ENCODE results near the gene RFX3.

DNA sequence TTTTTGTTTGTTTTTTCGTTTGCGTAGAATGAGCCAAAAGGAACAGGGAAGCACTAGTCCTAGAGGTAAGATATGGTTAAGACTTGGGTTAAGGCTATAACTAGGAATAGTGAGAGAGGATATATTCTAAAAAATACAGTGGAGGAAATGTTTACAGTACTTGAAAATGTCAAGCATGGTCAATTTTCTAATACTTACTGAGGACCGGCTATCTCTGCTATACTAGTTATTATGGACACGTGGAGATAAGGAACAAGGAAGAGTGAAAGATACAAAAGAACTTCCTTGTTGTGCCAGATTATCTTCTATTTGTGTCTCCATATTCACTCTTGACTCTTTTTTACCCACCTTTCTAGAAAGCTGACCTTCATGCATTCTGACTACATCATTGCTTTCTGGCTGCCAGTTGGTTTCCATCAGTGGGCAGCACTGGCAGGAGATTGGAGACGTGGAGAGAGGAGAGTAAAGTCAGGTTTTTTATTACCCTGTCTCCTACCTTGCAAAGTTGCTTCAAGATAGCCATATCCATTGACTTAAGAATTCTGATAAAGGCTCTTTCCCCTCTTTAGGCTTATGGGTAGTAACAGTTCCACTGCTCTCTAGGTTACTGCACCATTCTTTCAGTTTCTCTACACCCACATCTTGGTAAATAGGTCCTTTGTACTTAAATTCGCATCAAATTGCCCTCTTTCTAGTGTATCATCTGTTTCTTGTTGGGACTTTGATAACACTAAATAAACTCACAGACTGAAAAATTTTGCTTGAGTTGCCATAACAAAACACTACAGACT is 9.0 kb upstream of the RFX3 start:
- TF ChIP-seq, protein P1, sequence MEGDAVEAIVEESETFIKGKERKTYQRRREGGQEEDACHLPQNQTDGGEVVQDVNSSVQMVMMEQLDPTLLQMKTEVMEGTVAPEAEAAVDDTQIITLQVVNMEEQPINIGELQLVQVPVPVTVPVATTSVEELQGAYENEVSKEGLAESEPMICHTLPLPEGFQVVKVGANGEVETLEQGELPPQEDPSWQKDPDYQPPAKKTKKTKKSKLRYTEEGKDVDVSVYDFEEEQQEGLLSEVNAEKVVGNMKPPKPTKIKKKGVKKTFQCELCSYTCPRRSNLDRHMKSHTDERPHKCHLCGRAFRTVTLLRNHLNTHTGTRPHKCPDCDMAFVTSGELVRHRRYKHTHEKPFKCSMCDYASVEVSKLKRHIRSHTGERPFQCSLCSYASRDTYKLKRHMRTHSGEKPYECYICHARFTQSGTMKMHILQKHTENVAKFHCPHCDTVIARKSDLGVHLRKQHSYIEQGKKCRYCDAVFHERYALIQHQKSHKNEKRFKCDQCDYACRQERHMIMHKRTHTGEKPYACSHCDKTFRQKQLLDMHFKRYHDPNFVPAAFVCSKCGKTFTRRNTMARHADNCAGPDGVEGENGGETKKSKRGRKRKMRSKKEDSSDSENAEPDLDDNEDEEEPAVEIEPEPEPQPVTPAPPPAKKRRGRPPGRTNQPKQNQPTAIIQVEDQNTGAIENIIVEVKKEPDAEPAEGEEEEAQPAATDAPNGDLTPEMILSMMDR (IDR thresholded peaks at IDR 0.05; ENCODE audit: low read length) = no peak
- TF ChIP-seq EZH2 (optimal IDR thresholded peaks at IDR 0.05; ENCODE audit: low read depth, low read length) (no peak), EZH2phosphoT487 (IDR thresholded peaks at IDR 0.05; ENCODE audit: low read length) (no peak)

Measured in MM.1S (cell line).